GM10248 (cell line): ENCODE data around the gene RHEB.

Experiments used
- CTCF ChIA-PET: fragments of 300-600 bp; sonication (Branson Sonifier 250); formaldehyde crosslinking; extraction: SDS; loops from one replicate; lab custom pipeline; 2021; ENCODE audit warnings: antibody characterized with exemption; lab: Yijun Ruan, JAX
- POLR2A ChIA-PET: fragments of 350-650 bp; sonication (Branson Sonifier 250); formaldehyde crosslinking; extraction: SDS; loops from one replicate; lab custom pipeline; 2020; ENCODE audit warnings: antibody characterized with exemption; lab: Yijun Ruan, JAX
- DNase-seq: peaks from one replicate; pipeline ENCODE4 v3.0.0; 2012; ENCODE audit errors: extremely low spot score
- CTCF ChIP-seq: IDR thresholded peaks from 2 replicates; pipeline ENCODE4 v1.5.1; 2012; ENCODE audit warnings: mild to moderate bottlenecking, low read depth; ENCODE audit errors: extremely low read depth, missing control alignments, control extremely low read depth

The RHEB gene

GRCh38 chr7:151433721-151434400 lies 85.8 kb downstream of the RHEB start:
- ChIA-PET POLR2A (no interaction called here), CTCF (interaction anchor here (1.5 kb wide), 2 partner anchors 14 to 27 kb away, joined by 3 to 6 read pairs; no protein-coding TSS in a partner anchor)
- no peak for TF ChIP-seq CTCF
- peak; percentile 25 for DNase-seq

- POLR2A ChIA-PET, result no interaction called here
- DNase-seq, result peak; percentile 71
- no peak for TF ChIP-seq CTCF
- CTCF ChIA-PET, result interaction anchor here (1.5 kb wide), 2 partner anchors 15 to 26 kb away, joined by 3 to 6 read pairs; no protein-coding TSS in a partner anchor
These were observed 86.8 kb downstream of the RHEB start for GRCh38 chr7:151432658-151433521.

GRCh38 chr7:151431768-151432311 lies 87.9 kb downstream of the RHEB start:
- no peak for DNase-seq
- POLR2A ChIA-PET, result no interaction called here
- CTCF ChIA-PET, result interaction anchor here (1.5 kb wide), 2 partner anchors 16 to 25 kb away, joined by 3 to 6 read pairs; no protein-coding TSS in a partner anchor
- TF ChIP-seq CTCF, result no peak

GRCh38 chr7:151431281-151431767 lies 88.4 kb downstream of the RHEB start:
- CTCF ChIA-PET, result interaction anchor here (1.7 kb wide), 1 partner anchor 17 kb away, joined by 10 read pairs; no protein-coding TSS in a partner anchor
- no peak for TF ChIP-seq CTCF
- POLR2A ChIA-PET, result no interaction called here
- DNase-seq, result no peak

GRCh38 chr7:151430391-151431205 lies 89.1 kb downstream of the RHEB start:
- no peak for DNase-seq
- POLR2A ChIA-PET, result no interaction called here
- no peak for TF ChIP-seq CTCF
- CTCF ChIA-PET, result interaction anchor here (1.7 kb wide), 1 partner anchor 17 kb away, joined by 10 read pairs; no protein-coding TSS in a partner anchor
